ENCODE data around the gene LRCH3.

Gene LRCH3

GRCh38 chr3:197793247-197793646 is 2.2 kb downstream of the LRCH3 start:
- DNase-seq, result no peak

DNA sequence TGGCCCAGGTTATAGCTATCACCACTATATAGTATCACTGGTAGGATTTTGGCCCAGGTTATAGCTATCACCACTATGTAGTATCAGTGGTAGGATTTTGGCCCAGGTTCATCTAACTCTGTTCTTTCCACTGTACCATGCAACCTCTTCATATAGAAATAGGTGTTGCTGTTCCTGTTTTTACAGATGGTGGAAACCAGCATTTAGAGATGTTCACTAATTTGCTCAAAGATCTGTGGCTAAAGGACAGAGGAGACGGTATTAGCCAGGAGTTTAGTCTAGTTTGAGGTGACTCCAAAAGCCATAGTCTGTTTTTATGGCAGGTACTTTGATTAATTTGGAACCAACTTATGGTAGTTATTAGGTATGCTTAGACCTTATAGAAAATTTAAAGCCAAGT is 3.1 kb downstream of the LRCH3 start:
- no peak for DNase-seq

DNA sequence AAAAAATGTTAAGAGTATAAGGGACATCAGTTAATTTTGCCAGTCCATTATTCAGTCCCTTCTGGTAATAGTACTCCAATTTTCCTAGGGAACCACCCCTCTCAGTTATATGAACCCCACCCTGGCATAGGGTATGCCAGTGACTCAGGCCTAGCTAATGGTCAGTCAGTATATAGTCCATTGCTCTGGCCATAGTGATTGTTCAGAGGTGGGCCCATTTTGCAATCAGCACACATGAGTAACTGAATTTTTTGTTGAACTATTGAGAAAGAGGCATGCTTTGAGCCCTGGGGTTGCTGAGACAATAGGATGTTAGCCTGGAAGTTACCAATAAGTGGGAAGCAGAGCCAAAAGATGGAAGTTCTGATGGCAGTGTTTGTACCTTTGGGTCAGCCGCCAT is 4.1 kb downstream of the LRCH3 start:
- no peak for DNase-seq

GRCh38 chr3:197796087-197796486 is 5.0 kb downstream of the LRCH3 start:
- no peak for DNase-seq

DNA sequence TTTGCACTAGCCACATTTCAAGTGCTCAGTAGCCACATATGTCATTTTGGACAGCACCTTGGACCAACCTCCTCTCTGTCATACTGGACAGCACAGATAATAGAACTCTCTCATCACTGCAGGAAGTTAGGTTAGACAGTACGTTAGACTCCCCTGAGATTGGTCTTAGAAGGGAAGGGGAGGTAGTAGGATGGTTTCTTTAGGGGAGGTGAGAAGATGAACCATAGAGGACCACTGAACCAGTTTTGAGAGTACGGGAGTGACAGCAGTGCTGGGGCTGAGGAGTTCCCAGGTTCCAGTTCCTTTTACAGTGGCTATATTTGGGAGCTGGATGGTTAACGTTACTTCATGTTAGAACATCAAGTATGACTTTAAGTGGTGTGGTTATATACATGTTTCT is 7.8 kb downstream of the LRCH3 start:
- no peak for DNase-seq

DNA sequence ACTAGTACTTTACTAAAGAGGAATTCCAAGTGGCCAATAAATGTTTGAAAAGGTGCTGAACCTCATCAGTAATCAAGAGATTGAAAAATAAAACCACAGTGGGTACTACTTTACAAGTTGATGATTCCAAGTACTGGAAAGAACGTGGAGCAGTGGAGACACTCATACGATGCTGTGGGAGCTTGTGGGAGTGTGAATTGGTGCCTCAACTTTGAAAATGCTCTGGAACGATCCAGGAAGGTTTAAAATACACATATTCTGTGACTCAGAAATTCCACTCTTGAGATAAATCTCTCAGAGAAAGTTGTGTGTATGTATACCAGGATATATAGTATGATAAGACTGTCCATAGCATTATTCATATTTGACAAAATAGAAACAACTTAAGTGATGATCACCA is 9.3 kb downstream of the LRCH3 start:
- DNase-seq, result no peak

DNA sequence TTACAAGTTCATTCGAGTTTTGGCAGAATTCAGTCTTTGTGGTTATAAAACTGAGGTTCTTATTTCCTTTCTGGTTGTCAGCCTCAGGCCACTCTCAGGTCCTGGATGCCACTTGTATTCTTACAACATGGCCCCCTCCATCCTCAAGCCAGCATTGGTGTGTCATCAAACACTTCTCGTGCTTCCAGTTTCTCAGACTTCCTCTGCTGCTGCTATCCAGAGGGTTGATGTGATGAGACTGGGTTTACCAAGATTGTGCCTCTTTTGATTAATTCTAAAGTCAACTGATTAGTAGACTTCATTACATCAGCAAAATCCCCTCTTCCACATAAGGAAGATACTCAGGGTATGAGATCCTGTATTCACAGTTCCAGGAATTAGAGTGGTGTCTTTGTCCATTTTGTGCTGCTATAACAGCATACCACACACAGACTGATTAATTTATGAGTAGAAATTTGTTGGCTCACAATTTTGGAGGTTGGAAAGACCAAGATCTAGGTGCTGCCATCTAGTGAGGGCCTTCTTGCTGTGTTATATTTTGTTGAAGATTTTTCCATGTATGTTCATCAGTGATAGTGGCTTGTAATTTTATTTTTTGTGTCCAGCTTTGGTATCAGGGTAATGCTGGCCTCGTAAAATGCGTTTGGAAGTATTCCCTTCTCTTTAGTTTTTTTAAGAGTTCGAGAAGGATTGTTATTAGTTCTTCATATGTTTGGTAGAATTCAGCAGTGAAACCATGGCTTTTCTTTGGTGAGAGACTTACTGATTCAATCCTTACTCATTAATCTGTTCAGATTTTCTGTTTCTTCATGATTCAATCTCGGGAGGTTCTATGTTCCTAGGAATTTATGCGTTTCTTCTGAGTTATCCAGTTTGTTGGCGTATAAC is 11.1 kb downstream of the LRCH3 start:
- no peak for DNase-seq

DNA sequence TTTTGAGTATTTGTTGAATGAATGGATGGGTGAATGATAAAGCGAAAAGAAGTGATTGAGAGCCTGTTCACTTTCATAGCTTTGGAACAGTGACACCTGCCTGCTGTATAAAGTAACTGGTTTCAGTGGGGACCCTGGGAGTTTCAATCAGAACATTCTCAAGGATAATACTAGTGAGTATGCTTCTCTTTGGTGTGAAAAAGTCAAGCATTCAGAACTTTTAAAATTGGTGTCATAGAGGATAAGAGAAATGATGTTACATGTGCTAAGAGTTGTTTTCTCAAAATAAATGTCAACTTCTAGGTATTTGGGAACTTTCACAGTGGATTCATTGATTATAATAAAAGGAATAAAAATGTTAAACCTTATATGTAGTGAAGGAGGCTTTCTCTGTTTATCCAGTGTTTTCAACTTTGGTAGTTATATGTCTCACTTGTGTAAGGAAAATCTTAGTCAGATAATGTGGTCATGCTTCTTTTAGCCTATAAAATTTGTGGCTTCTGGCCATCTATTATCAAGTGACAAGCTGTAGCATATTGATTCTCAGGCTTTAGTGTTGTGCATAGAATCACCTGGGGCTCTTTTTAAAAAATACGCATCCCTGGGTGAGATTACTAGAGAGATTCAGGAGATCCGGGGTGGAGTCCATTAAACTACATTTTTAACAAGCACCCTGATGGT is 11.9 kb downstream of the LRCH3 start:
- no peak for DNase-seq

- DNase-seq, result no peak
These were observed 13.5 kb downstream of the LRCH3 start for GRCh38 chr3:197804511-197804910.

GRCh38 chr3:197807969-197808587 is 17.0 kb downstream of the LRCH3 start:
- DNase-seq, result no peak

- DNase-seq, result no peak
These were observed 18.4 kb downstream of the LRCH3 start for GRCh38 chr3:197809356-197810020.

DNA sequence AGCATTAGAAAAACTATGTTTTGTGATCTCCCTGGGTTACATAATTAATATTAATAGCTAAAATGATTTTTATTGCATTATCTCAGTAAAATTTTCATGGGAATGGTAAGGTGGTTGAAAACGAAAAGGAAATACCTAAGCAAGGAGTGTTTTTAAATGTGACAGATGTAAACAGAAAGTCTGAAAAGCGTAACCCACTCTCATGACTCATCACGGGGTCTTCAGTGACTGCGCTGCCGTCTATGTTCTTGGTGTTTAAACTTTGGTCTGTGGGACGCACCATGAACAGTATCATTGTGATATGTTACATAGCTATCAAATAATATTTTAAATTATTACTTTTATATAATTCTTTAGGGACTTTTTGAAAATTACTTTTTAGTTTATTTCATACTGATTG is 19.8 kb downstream of the LRCH3 start:
- DNase-seq, result no peak

GRCh38 chr3:197811343-197811742 is 20.3 kb downstream of the LRCH3 start:
- DNase-seq, result no peak

GRCh38 chr3:197814372-197814771 is 23.3 kb downstream of the LRCH3 start:
- no peak for DNase-seq

DNA sequence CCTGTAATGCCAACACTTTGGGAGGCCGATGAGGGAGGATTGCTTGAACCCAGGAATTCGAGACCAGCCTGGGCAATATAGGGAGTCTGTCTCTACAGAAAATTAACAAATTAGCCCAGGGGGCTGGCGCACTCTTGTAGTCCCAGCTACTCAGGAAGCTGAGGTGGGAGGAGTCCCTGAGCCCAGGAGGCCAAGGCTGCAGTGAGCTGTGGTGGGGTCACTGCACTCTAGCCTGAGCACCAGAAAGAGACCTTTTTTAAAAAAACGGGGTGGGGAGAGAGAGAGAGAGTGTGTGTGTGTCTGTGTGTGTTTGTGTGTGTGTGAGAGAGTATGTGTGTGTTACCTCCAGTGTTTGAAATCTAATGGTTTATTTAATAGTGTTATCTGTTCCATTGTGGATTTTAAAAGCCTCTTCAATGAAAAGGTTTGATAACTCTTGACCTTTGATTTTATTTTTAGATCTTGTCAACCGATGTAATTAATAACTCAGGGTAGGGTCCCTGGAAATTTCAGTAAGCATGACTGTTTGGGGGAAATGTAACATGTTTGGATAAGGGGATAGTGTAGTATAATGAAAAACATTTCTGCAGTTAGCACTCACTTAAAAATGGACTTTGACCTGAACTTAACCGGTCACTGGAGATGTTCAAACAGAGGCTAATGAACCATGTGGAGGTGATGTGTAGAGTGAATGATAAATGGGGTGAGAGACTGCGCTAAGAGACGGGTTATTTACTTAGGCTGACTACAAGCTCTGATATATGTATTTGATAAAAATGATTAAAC is 29.7 kb downstream of the LRCH3 start:
- no peak for DNase-seq

GRCh38 chr3:197829397-197830045 is 38.5 kb downstream of the LRCH3 start:
- DNase-seq, result no peak

DNA sequence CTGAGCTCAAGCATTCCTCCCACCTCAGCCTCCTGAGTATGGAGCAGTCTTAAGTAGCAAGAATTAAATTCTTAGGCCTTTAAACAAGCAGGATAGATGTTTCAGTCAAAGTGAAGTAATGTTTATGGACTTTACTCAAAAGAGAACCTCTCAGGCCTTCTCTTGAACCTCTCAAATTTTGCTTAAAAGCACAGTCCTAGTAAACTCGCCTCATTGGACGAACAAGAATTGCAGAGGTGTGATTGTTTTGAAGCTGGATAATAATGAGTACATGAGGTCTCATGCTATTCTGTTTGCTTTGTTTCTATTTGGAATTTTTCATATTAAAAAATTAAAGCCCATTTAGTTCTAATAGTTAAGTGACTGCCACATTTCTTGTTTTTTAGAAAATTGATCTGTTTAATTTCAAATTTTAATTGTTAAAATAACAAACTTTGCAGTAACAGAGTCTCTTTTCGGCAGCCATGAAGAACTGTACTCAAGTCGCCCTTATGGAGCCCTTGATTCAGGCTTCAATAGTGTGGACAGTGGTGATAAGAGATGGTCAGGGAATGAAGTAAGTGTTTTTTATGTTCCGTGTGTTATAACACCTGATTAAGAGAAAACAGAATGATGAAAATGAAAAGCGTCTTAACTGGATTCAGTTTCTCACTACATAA is 39.4 kb downstream of the LRCH3 start:
- DNase-seq, result no peak

DNA sequence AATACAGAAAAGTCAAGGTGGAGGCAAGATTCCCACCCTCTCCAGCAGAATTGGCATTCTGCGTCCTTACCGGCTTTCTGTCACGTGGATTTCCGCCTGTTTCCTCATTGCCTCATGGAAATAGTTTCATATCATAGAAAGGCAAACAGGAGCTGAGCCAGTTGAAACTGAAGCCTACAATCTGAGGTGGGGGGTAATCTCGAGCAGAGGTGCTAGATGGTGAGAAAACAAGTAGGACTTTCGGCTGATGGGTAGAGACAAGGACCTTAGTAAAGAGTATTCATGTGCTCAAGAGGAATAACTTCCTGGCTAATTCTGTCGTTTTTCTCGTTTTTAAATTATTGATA is 39.9 kb downstream of the LRCH3 start:
- DNase-seq, result no peak

- no peak for DNase-seq
These were observed 43.1 kb downstream of the LRCH3 start for GRCh38 chr3:197833930-197834715.

DNA sequence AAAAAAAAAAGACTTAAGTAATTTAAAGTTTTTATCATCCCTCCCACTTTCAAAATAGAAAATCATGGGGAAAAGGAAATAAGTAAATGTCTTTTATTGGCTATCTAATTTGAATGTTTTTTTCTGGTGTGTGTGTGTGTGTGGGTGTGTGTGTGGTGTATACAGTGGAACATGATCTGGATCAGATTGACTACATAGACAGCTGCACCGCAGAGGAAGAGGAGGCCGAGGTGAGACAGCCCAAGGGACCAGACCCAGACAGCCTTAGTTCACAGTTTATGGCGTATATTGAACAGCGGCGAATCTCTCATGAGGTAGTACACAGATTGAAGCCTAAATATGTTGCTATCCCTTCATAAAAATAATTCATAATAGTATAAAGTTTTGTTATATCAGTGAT is 44.5 kb downstream of the LRCH3 start:
- DNase-seq, result no peak

DNA sequence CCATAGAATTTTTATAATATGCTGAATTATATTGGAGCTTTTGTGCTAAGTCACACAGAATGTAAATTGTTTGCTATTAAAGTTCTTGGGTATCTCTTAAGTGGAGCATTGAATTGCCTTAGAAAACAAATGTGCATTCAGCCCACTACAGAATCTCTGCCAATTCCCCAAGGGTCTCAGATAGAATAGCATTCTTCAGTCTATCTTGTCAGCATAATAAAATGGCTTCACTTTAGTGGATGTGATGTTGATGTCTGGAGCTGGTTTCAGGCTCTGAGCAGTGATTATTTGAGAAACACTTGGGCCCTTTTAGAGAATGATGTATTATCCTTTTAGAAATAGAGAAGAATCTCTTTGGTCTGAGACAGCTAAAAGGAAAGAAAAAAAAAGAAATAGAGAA is 45.2 kb downstream of the LRCH3 start:
- DNase-seq, result no peak
